PC-3 (cell line): ENCODE data around the gene PTPRD. TPM values are rescaled to one million over a fixed set of nuclear protein-coding genes. Genes with fewer than 3 reads are reported as not detected.

Experiments used
- ATAC-seq: fragments of 200-7000 bp; cut with Tn5 transposase; 2 replicates; pipeline ENCODE4 v1.9.1; 2020; ENCODE audit warnings: mild to moderate bottlenecking, moderate library complexity
- BruUV-seq: library from RNA; stranded (reverse); fragments of 400-500 nt; replicated peaks from 2 replicates; lab custom pipeline; 2021; lab: Mats Ljungman, UMichigan
- CTCF ChIA-PET: fragments of 300-600 bp; sonication (Branson Sonifier 250); formaldehyde crosslinking; loops from one replicate; lab custom pipeline; 2022; ENCODE audit warnings: antibody characterized with exemption; lab: Charles Lee
- POLR2A ChIA-PET: fragments of 300-600 bp; sonication (Branson Sonifier 250); formaldehyde crosslinking; loops from one replicate; lab custom pipeline; 2022; ENCODE audit warnings: antibody characterized with exemption; ENCODE audit not compliant: unreplicated experiment; lab: Charles Lee
- DNase-seq: peaks from one replicate; pipeline ENCODE4 v3.0.0-alpha.2; 2015
- H2AFZ ChIP-seq: fragments of 300-600 bp; sonication (generic); 2 replicates; pipeline ENCODE4 v1.6.0; 2016; ENCODE audit warnings: antibody characterized with exemption, low read length
- H3F3A ChIP-seq: fragments of 300-600 bp; sonication (generic); one replicate; pipeline ENCODE4 v1.6.0; 2017; ENCODE audit warnings: antibody characterized with exemption, low read length, control low read depth, mild to moderate bottlenecking; ENCODE audit not compliant: unreplicated experiment
- H3K27ac ChIP-seq: fragments of 300-600 bp; sonication (generic); 2 replicates; pipeline ENCODE4 v1.5.1; 2016; ENCODE audit warnings: mild to moderate bottlenecking, low read length
- H3K27me3 ChIP-seq: fragments of 300-600 bp; sonication (generic); 2 replicates; pipeline ENCODE4 v1.6.1; 2016; ENCODE audit warnings: low read length, mixed read lengths
- H3K36me3 ChIP-seq: fragments of 300-600 bp; sonication (generic); 2 replicates; pipeline ENCODE4 v1.6.1; 2016; ENCODE audit warnings: low read depth, mixed run types, low read length, mixed read lengths
- H3K4me1 ChIP-seq: fragments of 300-600 bp; sonication (generic); 2 replicates; pipeline ENCODE4 v1.5.1; 2016; ENCODE audit warnings: low read length; ENCODE audit not compliant: insufficient read depth
- H3K4me2 ChIP-seq: fragments of 300-600 bp; sonication (generic); 2 replicates; pipeline ENCODE4 v1.6.0; 2016; ENCODE audit warnings: low read length
- H3K4me3 ChIP-seq: fragments of 300-600 bp; sonication (generic); 2 replicates; pipeline ENCODE4 v1.5.1; 2016; ENCODE audit warnings: mild to moderate bottlenecking, low read length, mixed read lengths
- H3K79me2 ChIP-seq: fragments of 300-600 bp; sonication (generic); 2 replicates; pipeline ENCODE4 v1.6.1; 2017; ENCODE audit warnings: low read length, mixed read lengths
- H3K9ac ChIP-seq: fragments of 300-600 bp; sonication (generic); 2 replicates; pipeline ENCODE4 v1.6.0; 2016; ENCODE audit warnings: mild to moderate bottlenecking, low read length
- H3K9me2 ChIP-seq: fragments of 300-600 bp; sonication (generic); replicated peaks from 2 replicates; pipeline ENCODE4 v1.6.1; 2016; ENCODE audit warnings: mixed run types, low read length, mixed read lengths
- H3K9me3 ChIP-seq: fragments of 300-600 bp; sonication (generic); 2 replicates; pipeline ENCODE4 v1.6.1; 2016; ENCODE audit warnings: low read length, mixed read lengths
- H4K20me1 ChIP-seq: fragments of 300-600 bp; sonication (generic); 2 replicates; pipeline ENCODE4 v1.6.1; 2016; ENCODE audit warnings: low read length, mixed read lengths
- EZH2 ChIP-seq: fragments of 300-600 bp; sonication (generic); IDR thresholded peaks from one replicate; pipeline ENCODE4 v1.6.1; 2017; ENCODE audit warnings: antibody characterized with exemption, mild to moderate bottlenecking, low read length; ENCODE audit not compliant: unreplicated experiment
- EZH2phosphoT487 ChIP-seq: fragments of 300-600 bp; sonication (generic); IDR thresholded peaks from 2 replicates; pipeline ENCODE4 v1.6.1; 2018; ENCODE audit warnings: mild to moderate bottlenecking, antibody characterized with exemption, low read length, borderline replicate concordance
- intact Hi-C: fragments of 100-400 bp; cut with micrococcal nuclease; formaldehyde crosslinking; loops from 2 replicates; pipeline ENCODE4 v1.9.0; 2023
- total RNA-seq: library from RNA; depleted of rRNA; stranded (reverse); fragments of >200 nt; gene quantifications from 2 replicates; pipeline ENCODE4 v1.2.3, GENCODE V29; 2014
- TF ChIP-seq, protein P1 (sequence below): fragments of 300-600 bp; sonication (generic); conservative IDR thresholded peaks from 2 replicates; pipeline ENCODE4 v1.5.1; 2017; ENCODE audit warnings: antibody characterized with exemption, low read depth, mild to moderate bottlenecking, low read length

PTPRD gene
- total RNA-seq, 1 experiment from 2014 or later, result not detected

DNA sequence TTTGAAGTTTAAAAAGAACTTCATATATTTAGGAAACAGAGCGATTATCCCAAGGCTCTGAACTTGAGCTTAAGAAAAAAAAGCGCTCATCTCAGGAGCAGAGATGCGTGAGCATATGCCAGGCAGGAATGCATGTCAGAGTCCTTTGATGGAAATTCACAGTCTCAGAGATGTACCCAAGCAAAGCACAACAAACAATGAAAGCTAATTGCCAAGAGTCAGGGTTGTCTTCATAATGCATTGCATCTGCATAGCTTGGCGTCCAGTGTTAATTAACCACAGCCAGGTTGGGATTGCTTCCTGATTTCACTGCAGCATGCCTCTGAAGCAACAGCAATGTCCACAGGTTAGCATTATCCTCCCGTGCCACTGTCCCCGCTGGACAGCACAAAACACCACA is 1906.3 kb downstream of the PTPRD start:
- ATAC-seq (no peak), DNase-seq (no peak)
- Histone ChIP-seq H3F3A (no peaks in the 10 kb centered on the region), H3K79me2 (no peaks in the 10 kb centered on the region), H3K4me1 (no peaks in the 10 kb centered on the region), H3K9me2 (no peaks in the 10 kb centered on the region), H2AFZ (no peak overlapping the region), H3K4me2 (no peak overlapping the region), H3K36me3 (no peaks in the 10 kb centered on the region), H3K27ac (no peak overlapping the region), H3K27me3 (no peaks in the 10 kb centered on the region), H3K9ac (no peak overlapping the region), H3K4me3 (no peak overlapping the region), H3K9me3 (no peaks in the 10 kb centered on the region), H4K20me1 (no peaks in the 10 kb centered on the region)
- BruUV-seq, result no TSS peak
- intact Hi-C loops, result no loop called here
- no peak for TF ChIP-seq EZH2phosphoT487
- TF ChIP-seq, protein P1, sequence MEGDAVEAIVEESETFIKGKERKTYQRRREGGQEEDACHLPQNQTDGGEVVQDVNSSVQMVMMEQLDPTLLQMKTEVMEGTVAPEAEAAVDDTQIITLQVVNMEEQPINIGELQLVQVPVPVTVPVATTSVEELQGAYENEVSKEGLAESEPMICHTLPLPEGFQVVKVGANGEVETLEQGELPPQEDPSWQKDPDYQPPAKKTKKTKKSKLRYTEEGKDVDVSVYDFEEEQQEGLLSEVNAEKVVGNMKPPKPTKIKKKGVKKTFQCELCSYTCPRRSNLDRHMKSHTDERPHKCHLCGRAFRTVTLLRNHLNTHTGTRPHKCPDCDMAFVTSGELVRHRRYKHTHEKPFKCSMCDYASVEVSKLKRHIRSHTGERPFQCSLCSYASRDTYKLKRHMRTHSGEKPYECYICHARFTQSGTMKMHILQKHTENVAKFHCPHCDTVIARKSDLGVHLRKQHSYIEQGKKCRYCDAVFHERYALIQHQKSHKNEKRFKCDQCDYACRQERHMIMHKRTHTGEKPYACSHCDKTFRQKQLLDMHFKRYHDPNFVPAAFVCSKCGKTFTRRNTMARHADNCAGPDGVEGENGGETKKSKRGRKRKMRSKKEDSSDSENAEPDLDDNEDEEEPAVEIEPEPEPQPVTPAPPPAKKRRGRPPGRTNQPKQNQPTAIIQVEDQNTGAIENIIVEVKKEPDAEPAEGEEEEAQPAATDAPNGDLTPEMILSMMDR, result no peak
- no peak for TF ChIP-seq EZH2
- ChIA-PET CTCF (no interaction called here), POLR2A (no interaction called here)

DNA sequence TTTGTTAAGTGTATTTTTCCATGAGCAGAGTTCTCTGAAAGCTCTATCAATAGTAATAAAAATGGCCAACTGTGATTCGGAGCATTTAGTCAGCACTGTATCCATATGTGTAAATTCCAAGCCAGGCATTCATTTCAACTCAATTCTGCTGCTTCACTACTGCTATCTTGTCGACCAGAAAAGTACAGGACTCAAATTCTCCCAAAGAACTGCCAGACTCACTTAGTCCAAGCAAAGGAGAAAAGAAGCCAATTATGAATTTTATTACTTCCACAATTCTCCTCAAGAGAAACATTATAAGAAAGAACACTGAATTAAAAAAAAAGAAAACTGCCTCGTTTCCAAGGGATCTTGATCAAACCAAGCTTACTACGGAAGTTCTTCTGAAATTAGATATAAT is 1906.9 kb downstream of the PTPRD start:
- H2AFZ ChIP-seq, result no peak overlapping the region
- DNase-seq, result no peak
- H3K4me1 ChIP-seq, result no peaks in the 10 kb centered on the region
- ChIA-PET POLR2A (no interaction called here), CTCF (no interaction called here)
- no peaks in the 10 kb centered on the region for H4K20me1 ChIP-seq
- no peak for ATAC-seq
- H3K79me2 ChIP-seq, result no peaks in the 10 kb centered on the region
- no peak overlapping the region for H3K4me3 ChIP-seq
- no peak overlapping the region for H3K27ac ChIP-seq
- H3K36me3 ChIP-seq, result no peaks in the 10 kb centered on the region
- H3K27me3 ChIP-seq, result no peaks in the 10 kb centered on the region
- no peaks in the 10 kb centered on the region for H3F3A ChIP-seq
- intact Hi-C loops, result no loop called here
- BruUV-seq, result no TSS peak
- H3K9me3 ChIP-seq, result no peaks in the 10 kb centered on the region
- H3K4me2 ChIP-seq, result no peak overlapping the region
- no peak overlapping the region for H3K9ac ChIP-seq
- no peaks in the 10 kb centered on the region for H3K9me2 ChIP-seq
- TF ChIP-seq, protein P1, result no peak
- TF ChIP-seq EZH2, result no peak
- no peak for TF ChIP-seq EZH2phosphoT487

DNA sequence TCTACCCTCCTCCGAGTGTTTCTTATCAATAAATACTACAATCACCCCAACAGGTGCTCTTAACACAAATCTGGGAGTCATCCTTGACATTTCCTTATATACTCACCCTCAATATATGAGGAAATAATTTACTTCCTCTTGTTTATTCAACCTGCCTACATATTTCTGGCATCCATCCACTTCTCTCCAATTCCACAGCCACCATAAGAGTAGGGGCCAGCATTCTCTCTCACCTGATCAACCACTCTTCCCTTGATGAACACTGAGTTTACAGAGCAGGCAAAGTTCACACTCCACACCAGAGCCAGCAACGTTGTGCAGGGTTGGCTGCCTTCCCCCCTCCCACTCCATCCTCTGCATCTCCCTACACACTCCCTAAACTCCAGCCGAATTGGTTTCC is 1908.9 kb downstream of the PTPRD start:
- DNase-seq (no peak), ATAC-seq (no peak)
- Histone ChIP-seq H3K27ac (no peak overlapping the region), H3K9ac (no peak overlapping the region), H3K4me3 (no peak overlapping the region), H3K27me3 (no peaks in the 10 kb centered on the region), H3K4me1 (no peaks in the 10 kb centered on the region), H3K9me3 (no peaks in the 10 kb centered on the region), H4K20me1 (no peaks in the 10 kb centered on the region), H3K79me2 (no peaks in the 10 kb centered on the region), H3K36me3 (no peaks in the 10 kb centered on the region), H3K9me2 (no peaks in the 10 kb centered on the region), H3F3A (no peaks in the 10 kb centered on the region), H2AFZ (no peak overlapping the region), H3K4me2 (no peak overlapping the region)
- no TSS peak for BruUV-seq
- ChIA-PET POLR2A (no interaction called here), CTCF (no interaction called here)
- intact Hi-C loops, result no loop called here
- TF ChIP-seq, protein P1, result no peak
- no peak for TF ChIP-seq EZH2phosphoT487
- no peak for TF ChIP-seq EZH2
